ENCODE measurements around the gene TTC9B.

The TTC9B gene

GRCh38 chr19:40251991-40252390 lies 33.8 kb upstream of the TTC9B start:
- Histone ChIP-seq H2BK12ac (ENCODE audit: low read length) (no peak overlapping the region), H2AFZ (ENCODE audit: insufficient read depth, low read length, poor library complexity) (no peak overlapping the region), H2AK5ac (ENCODE audit: low read length) (no peak overlapping the region), H3K23ac (ENCODE audit: low read length) (no peak overlapping the region), H3K4me3 (ENCODE audit: low read depth, low read length) (no peak overlapping the region), H3K4me1 (ENCODE audit: control insufficient read depth in 1 of 2, insufficient read depth in 2 of 2, low read length in 2 of 2) (no peaks in the 10 kb centered on the region), H3K18ac (ENCODE audit: low read length) (no peak overlapping the region), H3K14ac (ENCODE audit: low read length) (no peak overlapping the region), H3K36me3 (ENCODE audit: control insufficient read depth in 1 of 2, insufficient read depth in 2 of 2, low read length in 2 of 2) (peaks cover 34 to 43% of the 10 kb centered on the region in 2 experiments), H3K79me1 (ENCODE audit: low read length) (no peaks in the 10 kb centered on the region), H3K27ac (ENCODE audit: low read depth, low read length) (no peak overlapping the region), H3K9me3 (ENCODE audit: insufficient read depth, low read depth, low read length) (no peaks in the 10 kb centered on the region), H4K8ac (ENCODE audit: low read depth, low read length) (no peak overlapping the region), H3K4me2 (ENCODE audit: low read length) (no peak overlapping the region), H3K27me3 (ENCODE audit: insufficient read depth, low read length) (no peaks in the 10 kb centered on the region), H3K9ac (ENCODE audit: low read length) (no peak overlapping the region), H4K91ac (ENCODE audit: low read depth, low read length) (no peak overlapping the region), H3K79me2 (ENCODE audit: control insufficient read depth, insufficient read depth, low read length, poor library complexity) (no peaks in the 10 kb centered on the region), H4K12ac (ENCODE audit: low read depth, low read length) (no peak overlapping the region), H2BK5ac (ENCODE audit: low read depth, low read length, poor library complexity) (no peak overlapping the region), H3K4ac (ENCODE audit: low read depth, low read length) (no peak overlapping the region), H2BK120ac (ENCODE audit: insufficient read depth, low read length, poor library complexity) (no peak overlapping the region)
- DNase-seq: no peak
- WGBS (ENCODE audit: extremely low coverage, insufficient coverage, insufficient read length): no CpG with 5 or more reads among the region's 4 CpGs

GRCh38 chr19:40251244-40251643 lies 33.1 kb upstream of the TTC9B start:
- no peak overlapping the region for H3K4ac ChIP-seq (ENCODE audit: low read depth, low read length)
- no peaks in the 10 kb centered on the region for H3K27me3 ChIP-seq (ENCODE audit: insufficient read depth, low read length)
- no peak overlapping the region for H2BK12ac ChIP-seq (ENCODE audit: low read length)
- no peak overlapping the region for H2BK120ac ChIP-seq (ENCODE audit: insufficient read depth, low read length, poor library complexity)
- no peak overlapping the region for H2AK5ac ChIP-seq (ENCODE audit: low read length)
- peaks cover 30 to 36% of the 10 kb centered on the region in 2 experiments for H3K36me3 ChIP-seq (ENCODE audit: control insufficient read depth in 1 of 2, insufficient read depth in 2 of 2, low read length in 2 of 2)
- no peak overlapping the region for H4K91ac ChIP-seq (ENCODE audit: low read depth, low read length)
- no peak overlapping the region for H3K27ac ChIP-seq (ENCODE audit: low read depth, low read length)
- no peak overlapping the region for H3K14ac ChIP-seq (ENCODE audit: low read length)
- no peaks in the 10 kb centered on the region for H3K9me3 ChIP-seq (ENCODE audit: insufficient read depth, low read depth, low read length)
- H4K8ac ChIP-seq (ENCODE audit: low read depth, low read length): no peak overlapping the region
- no peak overlapping the region for H3K4me3 ChIP-seq (ENCODE audit: low read depth, low read length)
- no peak for DNase-seq
- H2AFZ ChIP-seq (ENCODE audit: insufficient read depth, low read length, poor library complexity): no peak overlapping the region
- no peak overlapping the region for H3K9ac ChIP-seq (ENCODE audit: low read length)
- H2BK5ac ChIP-seq (ENCODE audit: low read depth, low read length, poor library complexity): no peak overlapping the region
- H3K79me1 ChIP-seq (ENCODE audit: low read length): no peaks in the 10 kb centered on the region
- no peak overlapping the region for H4K12ac ChIP-seq (ENCODE audit: low read depth, low read length)
- H3K18ac ChIP-seq (ENCODE audit: low read length): no peak overlapping the region
- no peak overlapping the region for H3K23ac ChIP-seq (ENCODE audit: low read length)
- H3K4me2 ChIP-seq (ENCODE audit: low read length): no peak overlapping the region
- H3K4me1 ChIP-seq (ENCODE audit: control insufficient read depth in 1 of 2, insufficient read depth in 2 of 2, low read length in 2 of 2): no peaks in the 10 kb centered on the region
- no peaks in the 10 kb centered on the region for H3K79me2 ChIP-seq (ENCODE audit: control insufficient read depth, insufficient read depth, low read length, poor library complexity)

GRCh38 chr19:40249781-40250180 lies 31.6 kb upstream of the TTC9B start:
- H4K91ac ChIP-seq (ENCODE audit: low read depth, low read length): no peak overlapping the region
- H2AK5ac ChIP-seq (ENCODE audit: low read length): no peak overlapping the region
- H2AFZ ChIP-seq (ENCODE audit: insufficient read depth, low read length, poor library complexity): no peak overlapping the region
- H3K4me1 ChIP-seq (ENCODE audit: control insufficient read depth in 1 of 2, insufficient read depth in 2 of 2, low read length in 2 of 2): no peaks in the 10 kb centered on the region
- H2BK12ac ChIP-seq (ENCODE audit: low read length): no peak overlapping the region
- H3K4me3 ChIP-seq (ENCODE audit: low read depth, low read length): no peak overlapping the region
- H2BK120ac ChIP-seq (ENCODE audit: insufficient read depth, low read length, poor library complexity): no peak overlapping the region
- peaks cover 18 to 21% of the 10 kb centered on the region in 2 experiments for H3K36me3 ChIP-seq (ENCODE audit: control insufficient read depth in 1 of 2, insufficient read depth in 2 of 2, low read length in 2 of 2)
- no peak overlapping the region for H2BK5ac ChIP-seq (ENCODE audit: low read depth, low read length, poor library complexity)
- H3K14ac ChIP-seq (ENCODE audit: low read length): no peak overlapping the region
- no peak overlapping the region for H3K4me2 ChIP-seq (ENCODE audit: low read length)
- no peak for DNase-seq
- no peaks in the 10 kb centered on the region for H3K9me3 ChIP-seq (ENCODE audit: insufficient read depth, low read depth, low read length)
- no CpG with 5 or more reads among the region's 11 CpGs for WGBS (ENCODE audit: extremely low coverage, insufficient coverage, insufficient read length)
- no peaks in the 10 kb centered on the region for H3K79me1 ChIP-seq (ENCODE audit: low read length)
- H3K27me3 ChIP-seq (ENCODE audit: insufficient read depth, low read length): no peaks in the 10 kb centered on the region
- H3K23ac ChIP-seq (ENCODE audit: low read length): no peak overlapping the region
- no peak overlapping the region for H3K4ac ChIP-seq (ENCODE audit: low read depth, low read length)
- no peak overlapping the region for H3K27ac ChIP-seq (ENCODE audit: low read depth, low read length)
- no peak overlapping the region for H3K18ac ChIP-seq (ENCODE audit: low read length)
- no peak overlapping the region for H3K9ac ChIP-seq (ENCODE audit: low read length)
- no peak overlapping the region for H4K8ac ChIP-seq (ENCODE audit: low read depth, low read length)
- H4K12ac ChIP-seq (ENCODE audit: low read depth, low read length): no peak overlapping the region
- H3K79me2 ChIP-seq (ENCODE audit: control insufficient read depth, insufficient read depth, low read length, poor library complexity): no peaks in the 10 kb centered on the region

- no peaks in the 10 kb centered on the region for H3K79me2 ChIP-seq (ENCODE audit: control insufficient read depth, insufficient read depth, low read length, poor library complexity)
- no peak overlapping the region for H2AK5ac ChIP-seq (ENCODE audit: low read length)
- H3K4me1 ChIP-seq (ENCODE audit: control insufficient read depth in 1 of 2, insufficient read depth in 2 of 2, low read length in 2 of 2): no peaks in the 10 kb centered on the region
- no peak overlapping the region for H2BK12ac ChIP-seq (ENCODE audit: low read length)
- H2BK120ac ChIP-seq (ENCODE audit: insufficient read depth, low read length, poor library complexity): no peak overlapping the region
- H3K79me1 ChIP-seq (ENCODE audit: low read length): no peaks in the 10 kb centered on the region
- WGBS (ENCODE audit: extremely low coverage, insufficient coverage, insufficient read length): no CpG with 5 or more reads among the region's 10 CpGs
- no peak overlapping the region for H3K9ac ChIP-seq (ENCODE audit: low read length)
- H2BK5ac ChIP-seq (ENCODE audit: low read depth, low read length, poor library complexity): no peak overlapping the region
- no peaks in the 10 kb centered on the region for H3K9me3 ChIP-seq (ENCODE audit: insufficient read depth, low read depth, low read length)
- H3K14ac ChIP-seq (ENCODE audit: low read length): no peak overlapping the region
- no peak overlapping the region for H4K12ac ChIP-seq (ENCODE audit: low read depth, low read length)
- no peak overlapping the region for H3K4me3 ChIP-seq (ENCODE audit: low read depth, low read length)
- no peak overlapping the region for H3K4me2 ChIP-seq (ENCODE audit: low read length)
- H4K8ac ChIP-seq (ENCODE audit: low read depth, low read length): no peak overlapping the region
- no peaks in the 10 kb centered on the region for H3K27me3 ChIP-seq (ENCODE audit: insufficient read depth, low read length)
- no peak overlapping the region for H3K18ac ChIP-seq (ENCODE audit: low read length)
- H4K91ac ChIP-seq (ENCODE audit: low read depth, low read length): no peak overlapping the region
- no peak overlapping the region for H2AFZ ChIP-seq (ENCODE audit: insufficient read depth, low read length, poor library complexity)
- peaks cover 15 to 20% of the 10 kb centered on the region in 2 experiments for H3K36me3 ChIP-seq (ENCODE audit: control insufficient read depth in 1 of 2, insufficient read depth in 2 of 2, low read length in 2 of 2)
- no peak overlapping the region for H3K23ac ChIP-seq (ENCODE audit: low read length)
- no peak overlapping the region for H3K4ac ChIP-seq (ENCODE audit: low read depth, low read length)
- no peak overlapping the region for H3K27ac ChIP-seq (ENCODE audit: low read depth, low read length)
- no peak for DNase-seq
These were observed 31.0 kb upstream of the TTC9B start for GRCh38 chr19:40249201-40249600.
